NCI-H1105 (cell line): ENCODE data around the gene TOMM40.
"Not testable (repeated sequence)": the region's sequence is repeated elsewhere in the genome, so short reads cannot be mapped to it uniquely, and the experiment has no call there.

ENCODE experiments used
- DNase-seq: peaks from one replicate; lab custom pipeline; 2025; lab: John Stamatoyannopoulos, UW

TOMM40 gene

DNA sequence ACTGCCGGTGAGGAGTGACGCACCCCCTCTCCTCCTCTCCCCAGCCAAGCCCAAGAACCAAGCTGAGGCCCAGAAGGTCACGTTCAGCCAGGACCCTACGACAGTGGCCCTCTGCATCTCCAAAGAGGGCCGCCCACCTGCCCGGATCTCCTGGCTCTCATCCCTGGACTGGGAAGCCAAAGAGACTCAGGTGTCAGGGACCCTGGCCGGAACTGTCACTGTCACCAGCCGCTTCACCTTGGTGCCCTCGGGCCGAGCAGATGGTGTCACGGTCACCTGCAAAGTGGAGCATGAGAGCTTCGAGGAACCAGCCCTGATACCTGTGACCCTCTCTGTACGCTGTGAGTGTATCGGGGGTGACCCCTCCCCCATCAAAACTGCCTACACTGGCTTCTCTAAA, 19.2 kb upstream of the TOMM40 start:
- no peak for DNase-seq

DNA sequence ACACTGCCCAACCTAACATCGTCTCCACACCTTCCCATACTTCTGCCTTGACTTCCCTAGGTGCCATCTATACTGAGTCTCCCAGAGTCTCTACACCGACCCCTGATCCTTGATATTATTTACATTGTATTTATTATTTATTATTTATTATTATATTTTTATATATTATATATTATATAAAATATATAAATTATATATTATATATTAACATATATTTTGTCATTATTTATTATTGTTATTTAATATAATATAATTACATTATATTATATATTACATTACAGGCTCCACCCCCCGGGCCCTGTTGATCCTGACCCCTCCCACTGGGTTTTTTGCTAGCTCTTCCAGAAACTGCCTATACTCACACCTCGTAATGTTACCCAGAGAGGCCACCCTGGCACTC, 18.4 kb upstream of the TOMM40 start:
- no peak for DNase-seq

DNA sequence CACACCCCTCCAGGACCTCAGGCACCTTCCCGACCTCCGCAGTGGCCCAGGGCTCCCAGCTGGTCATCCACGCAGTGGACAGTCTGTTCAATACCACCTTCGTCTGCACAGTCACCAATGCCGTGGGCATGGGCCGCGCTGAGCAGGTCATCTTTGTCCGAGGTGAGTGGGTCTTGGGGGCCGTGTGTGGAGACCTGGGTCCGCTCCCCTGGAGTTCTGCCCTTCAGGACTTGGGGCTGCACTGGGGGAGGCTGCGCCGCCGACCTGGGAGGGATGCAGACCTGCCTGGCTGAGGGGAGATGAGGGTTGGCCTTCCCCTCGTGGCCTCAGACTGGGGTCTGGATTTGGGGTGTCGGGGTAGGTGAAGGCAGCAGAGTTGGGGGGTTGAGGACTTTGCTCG, 16.7 kb upstream of the TOMM40 start:
- no peak for DNase-seq

DNA sequence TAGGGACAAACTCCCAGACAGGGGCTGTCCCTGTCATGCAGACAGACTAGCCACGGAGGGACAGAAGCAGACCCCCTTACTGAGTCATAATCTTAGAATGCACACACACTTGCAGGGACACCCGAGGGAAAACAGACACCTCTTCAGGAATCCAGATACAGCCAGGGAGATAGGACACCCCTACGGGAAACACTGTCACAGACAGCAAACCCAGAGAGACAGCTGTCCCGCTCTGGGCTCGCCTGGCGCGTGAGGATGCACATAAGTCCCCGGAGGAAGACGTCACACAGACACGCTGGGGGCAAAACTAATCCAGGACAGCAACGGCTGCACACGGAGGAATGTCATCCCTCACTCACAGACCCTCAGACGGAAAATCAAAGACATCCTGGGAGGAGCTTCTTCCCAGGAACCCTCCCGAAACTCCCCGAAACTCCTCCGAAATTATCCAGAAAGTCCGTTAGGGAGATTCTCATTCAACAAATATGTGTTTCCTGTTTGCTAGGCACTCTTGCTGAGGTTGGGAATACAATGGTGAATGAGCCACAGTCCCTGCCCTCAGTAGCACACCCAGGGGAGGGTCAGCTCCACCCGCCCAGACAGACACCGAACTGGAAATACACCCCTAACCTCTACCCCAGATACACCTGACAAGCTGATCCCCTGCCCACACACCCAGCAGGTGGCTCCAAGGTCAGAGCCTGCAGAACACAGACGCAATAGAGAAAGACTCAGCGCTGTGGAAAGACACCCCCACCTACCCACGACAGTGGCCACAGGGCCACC, 15.2 kb upstream of the TOMM40 start:
- no peak for DNase-seq

DNA sequence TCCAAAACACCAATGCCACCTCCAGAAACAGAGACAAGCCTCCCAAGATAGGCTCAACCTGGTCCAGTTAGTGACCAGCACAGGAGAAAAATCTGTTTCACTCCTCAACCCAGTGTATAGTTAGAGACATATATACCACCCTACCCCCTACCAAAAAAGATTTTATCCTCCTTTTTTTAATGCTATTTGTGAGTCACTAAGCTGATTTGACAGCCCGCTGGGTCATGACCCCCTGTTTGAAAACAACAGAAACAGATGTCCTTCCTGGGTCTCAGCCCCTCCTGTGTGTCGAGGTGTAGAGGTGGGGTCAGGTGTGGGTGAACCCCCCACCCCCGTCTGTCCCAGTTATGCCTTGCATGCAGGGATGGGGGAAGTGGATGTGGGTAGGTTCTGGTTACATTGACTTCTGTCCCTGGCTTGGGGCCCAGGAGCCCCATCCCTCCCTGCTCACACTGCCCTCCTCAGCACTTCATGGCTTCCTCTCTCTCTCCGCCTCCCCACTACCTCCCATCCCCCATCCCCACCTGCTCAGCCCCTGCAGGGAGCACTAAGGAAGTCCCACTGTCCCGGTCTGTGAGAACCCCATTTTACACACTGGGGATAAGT, 14.0 kb upstream of the TOMM40 start:
- DNase-seq: no peak

DNA sequence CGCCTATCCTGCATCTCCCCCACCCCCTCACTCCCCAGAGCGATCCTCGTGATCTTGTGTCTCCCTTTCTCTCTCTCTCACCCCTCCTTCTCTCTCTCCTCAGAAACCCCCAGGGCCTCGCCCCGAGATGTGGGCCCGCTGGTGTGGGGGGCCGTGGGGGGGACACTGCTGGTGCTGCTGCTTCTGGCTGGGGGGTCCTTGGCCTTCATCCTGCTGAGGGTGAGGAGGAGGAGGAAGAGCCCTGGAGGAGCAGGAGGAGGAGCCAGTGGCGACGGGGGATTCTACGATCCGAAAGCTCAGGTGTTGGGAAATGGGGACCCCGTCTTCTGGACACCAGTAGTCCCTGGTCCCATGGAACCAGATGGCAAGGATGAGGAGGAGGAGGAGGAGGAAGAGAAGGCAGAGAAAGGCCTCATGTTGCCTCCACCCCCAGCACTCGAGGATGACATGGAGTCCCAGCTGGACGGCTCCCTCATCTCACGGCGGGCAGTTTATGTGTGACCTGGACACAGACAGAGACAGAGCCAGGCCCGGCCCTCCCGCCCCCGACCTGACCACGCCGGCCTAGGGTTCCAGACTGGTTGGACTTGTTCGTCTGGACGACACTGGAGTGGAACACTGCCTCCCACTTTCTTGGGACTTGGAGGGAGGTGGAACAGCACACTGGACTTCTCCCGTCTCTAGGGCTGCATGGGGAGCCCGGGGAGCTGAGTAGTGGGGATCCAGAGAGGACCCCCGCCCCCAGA, 12.8 kb upstream of the TOMM40 start:
- no peak for DNase-seq

DNA sequence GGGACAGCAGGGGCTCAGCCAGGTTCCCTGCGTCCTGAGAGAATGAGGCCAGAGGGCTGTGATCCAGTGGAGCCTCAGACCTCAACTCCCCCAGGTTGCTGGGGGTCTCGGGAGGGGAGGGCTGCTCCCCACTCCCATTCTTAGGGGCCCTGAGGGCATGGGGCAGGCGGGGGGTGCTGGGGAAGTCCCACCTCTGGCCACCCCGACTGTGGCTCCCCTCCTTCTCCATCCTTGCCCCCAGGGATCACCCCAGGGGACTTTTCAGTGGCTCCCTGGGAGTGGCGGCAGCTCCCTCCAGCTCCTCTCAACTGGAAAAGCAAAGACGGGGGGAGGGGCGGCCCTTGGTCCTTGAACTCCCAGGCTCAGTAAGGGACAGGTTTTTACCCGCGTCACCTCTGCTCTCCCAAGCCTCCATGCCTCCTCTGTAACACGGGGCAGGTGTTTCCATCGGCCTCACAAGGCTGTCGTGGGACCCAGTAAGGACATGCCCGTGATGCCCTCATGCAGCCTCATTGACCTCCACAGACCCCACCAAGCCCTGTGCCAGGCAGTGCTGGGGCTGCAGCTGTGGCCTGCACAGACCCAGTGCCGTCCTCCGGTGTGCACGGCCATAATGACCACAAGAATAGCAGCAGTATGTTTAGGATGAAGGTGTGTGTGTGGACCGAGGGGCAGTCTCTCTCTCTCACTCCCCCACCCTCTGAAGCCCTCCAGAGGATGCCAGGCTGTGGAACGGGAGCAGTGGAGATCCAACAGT, 11.6 kb upstream of the TOMM40 start:
- DNase-seq: no peak

DNA sequence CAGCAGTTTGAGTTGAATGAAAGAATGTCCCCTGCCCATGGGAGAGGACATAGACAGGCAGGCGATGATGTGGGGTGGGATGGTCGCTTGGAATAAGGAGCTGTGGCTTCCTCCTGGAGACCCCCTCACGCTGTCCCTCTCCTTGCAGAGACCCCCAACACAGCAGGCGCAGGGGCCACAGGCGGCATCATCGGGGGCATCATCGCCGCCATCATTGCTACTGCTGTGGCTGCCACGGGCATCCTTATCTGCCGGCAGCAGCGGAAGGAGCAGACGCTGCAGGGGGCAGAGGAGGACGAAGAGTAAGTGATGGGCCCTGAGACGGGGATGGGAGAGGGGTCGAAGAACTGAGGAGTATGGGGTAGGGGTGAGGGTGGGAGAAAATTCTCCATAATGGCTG, 9.0 kb upstream of the TOMM40 start:
- no peak for DNase-seq

DNA sequence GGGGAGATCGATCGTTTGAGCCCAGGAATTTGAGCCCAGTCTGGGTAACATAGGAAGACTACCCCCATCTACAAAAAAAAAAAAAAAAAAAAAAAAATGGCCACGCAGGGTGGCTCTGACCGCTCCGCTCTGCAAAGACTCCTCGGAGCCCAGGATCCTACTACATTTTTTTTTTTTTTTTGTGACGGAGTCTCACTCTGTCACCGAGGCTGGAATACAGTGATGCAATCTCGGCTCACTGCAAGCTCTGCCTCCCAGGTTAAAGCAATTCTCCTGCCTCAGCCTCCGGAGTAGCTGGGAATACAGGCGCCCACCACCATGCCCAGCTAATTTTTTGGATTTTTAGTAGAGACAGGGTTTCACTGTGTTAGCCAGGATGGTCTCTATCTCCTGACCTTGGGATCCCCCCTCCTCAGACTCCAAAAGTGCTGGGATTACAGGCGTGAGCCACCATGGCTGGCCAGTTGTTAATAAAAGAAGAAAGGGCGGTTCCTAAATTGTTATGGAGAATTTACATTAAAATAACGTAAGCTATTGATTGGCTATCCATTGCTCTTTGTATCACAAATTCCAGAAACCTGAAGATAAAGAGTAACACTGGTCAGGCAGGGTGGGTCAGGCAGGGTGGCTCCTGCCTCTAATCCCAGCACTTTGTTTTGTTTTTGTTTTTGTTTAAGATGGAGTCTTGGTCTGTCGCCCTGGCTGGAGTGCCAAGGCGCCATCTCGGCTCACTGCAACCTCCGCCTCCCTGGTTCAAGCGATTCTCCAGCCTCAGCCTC, 8.2 kb upstream of the TOMM40 start:
- not testable (repeated sequence) for DNase-seq

DNA sequence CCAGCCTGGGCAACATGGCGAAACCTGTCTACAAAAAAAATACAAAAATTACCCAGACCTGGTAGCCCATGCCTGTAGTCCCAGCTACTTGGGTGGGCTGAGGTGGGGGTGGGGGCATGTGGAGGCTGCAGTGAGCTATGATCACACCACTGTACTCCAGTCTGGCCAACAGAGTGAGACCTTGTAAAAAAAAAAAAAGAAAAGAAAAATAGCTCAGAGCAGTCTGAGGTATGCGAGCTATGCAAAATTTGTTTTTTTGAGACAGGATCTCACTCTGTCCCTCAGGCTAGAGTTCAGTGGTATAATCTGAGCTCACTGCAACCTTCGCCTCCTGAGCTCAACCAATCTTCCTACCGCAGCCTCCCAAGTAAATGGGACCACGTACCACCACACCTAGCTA, 7.1 kb upstream of the TOMM40 start:
- no peak for DNase-seq

DNA sequence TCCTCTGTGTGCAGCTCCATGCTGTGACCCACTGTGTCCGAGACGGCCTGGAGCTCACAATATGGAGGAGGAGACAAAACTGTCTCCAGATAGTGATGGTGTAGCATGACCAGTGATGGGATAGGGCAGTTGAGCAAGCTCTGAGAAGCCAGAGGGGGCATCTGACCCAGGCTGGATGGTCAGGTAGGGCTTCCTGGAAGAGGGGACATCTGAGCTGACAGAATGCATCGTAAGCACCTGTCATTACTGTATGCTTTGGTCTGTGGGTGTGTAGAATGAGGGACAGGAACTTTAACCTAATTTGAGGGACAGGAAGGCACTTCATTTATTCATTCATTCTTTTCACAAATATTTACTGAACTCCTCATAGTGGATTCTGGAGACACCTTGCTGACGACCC, 6.5 kb upstream of the TOMM40 start:
- no peak for DNase-seq

DNA sequence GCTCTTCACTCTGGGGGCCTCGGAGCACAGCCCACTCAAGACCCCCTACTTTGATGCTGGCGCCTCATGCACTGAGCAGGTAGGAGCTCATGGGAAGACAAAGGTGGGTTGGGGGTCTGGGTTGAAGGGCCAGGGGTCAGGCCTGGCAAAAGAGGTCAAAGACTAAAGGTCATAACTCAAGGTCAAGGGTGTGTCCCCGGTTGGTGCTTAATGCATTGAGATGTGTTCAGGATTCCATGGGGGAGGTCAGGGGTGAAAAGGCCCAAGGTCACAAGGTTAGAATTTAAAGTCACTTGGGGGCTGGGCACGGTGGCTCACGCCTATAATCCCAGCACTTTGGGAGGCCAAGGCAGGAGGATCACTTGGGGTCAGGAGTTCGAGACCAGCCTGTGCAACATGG, 4.9 kb upstream of the TOMM40 start:
- DNase-seq: no peak

DNA sequence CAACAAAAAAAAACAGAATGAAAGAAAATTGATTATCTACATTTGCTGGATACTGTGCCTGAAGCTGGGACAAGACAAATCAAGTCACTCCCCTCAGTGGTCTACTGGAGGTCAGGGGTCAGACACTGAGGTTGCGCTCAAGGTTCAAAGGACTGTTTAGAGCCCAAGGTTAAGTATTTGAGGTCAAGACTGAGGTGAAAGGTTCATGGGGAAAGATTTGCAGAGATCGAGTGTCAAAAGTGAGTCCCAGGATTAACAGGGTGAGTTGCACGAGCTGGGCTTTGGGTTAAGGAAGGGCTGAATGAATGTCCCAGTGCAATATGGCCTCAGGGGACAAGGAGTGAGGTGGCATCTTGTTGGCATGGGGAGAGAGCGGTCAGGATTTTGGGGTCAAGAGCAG, 3.4 kb upstream of the TOMM40 start:
- no peak for DNase-seq

DNA sequence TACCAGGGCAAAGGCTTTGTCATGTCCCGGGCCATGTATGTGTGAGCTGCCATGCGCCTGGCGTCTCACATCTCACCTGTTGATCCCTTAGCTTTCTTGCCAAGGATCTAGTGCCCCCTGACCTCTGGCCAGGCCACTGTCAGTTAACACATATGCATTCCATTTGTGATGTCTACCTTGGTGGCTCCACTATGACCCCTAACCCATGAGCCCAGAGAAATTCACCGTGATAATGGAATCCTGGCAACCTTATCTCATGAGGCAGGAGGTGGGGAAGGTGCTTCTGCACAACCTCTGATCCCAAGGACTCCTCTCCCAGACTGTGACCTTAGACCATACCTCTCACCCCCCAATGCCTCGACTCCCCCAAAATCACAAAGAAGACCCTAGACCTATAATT, 2.7 kb upstream of the TOMM40 start:
- not testable (repeated sequence) for DNase-seq

DNA sequence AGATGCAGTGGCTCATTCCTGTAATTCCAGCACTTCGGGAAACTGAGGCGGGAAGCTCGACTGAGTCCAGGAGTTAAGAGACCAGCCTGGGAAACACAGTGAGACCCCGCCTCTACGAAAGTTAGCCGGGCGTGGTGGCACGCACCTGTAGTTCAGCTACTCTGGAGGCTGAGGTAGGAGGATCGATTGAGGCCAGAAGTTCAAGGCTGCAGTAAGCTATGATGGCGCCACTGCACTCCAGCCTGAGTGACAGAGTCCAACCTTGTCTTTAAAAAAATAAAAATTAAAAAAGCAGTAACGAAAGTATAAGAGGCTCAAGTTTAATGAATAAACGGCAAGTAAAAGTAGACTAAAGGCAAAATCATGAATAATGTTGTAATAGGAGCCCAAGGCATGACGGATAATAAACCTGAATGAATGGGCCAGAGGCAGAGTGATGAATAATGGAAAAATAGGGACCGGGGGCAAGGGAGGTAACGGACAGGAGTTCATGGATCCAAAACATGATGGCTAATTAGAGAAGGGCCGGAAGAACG, 1.2 kb upstream of the TOMM40 start:
- no peak for DNase-seq

DNA sequence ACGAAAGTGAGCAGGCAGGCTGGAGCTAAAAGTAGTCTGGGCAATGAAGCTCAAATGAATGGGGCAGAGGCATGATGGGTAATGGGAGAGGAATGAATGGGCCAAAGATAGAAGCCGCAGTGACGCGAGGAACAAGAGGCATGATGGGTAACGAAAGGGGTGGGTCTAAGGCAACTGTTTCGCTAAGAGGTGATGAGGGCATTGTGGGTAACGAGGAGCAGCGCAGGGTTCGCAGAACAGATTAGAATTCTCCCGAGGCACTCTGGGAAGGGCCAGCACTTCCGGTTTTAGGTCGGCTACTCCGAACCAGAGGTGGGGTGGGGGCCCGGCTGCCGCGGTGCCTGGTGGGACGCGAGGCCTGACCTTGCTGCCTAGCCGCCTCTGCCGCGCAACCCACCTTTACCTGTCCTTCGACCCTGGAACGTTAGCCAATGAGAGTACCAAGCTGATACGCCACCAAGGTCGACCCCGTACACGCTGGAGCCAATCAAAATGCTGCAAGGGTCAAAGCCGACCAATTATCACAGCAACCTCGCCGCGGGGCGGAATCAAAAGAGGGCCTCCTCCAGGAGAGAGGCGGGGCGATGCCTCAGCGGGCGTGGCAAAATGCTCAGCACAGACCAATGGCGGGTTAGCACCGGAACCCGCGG, 563 bp upstream of the TOMM40 start:
- DNase-seq: peak; percentile 100

DNA sequence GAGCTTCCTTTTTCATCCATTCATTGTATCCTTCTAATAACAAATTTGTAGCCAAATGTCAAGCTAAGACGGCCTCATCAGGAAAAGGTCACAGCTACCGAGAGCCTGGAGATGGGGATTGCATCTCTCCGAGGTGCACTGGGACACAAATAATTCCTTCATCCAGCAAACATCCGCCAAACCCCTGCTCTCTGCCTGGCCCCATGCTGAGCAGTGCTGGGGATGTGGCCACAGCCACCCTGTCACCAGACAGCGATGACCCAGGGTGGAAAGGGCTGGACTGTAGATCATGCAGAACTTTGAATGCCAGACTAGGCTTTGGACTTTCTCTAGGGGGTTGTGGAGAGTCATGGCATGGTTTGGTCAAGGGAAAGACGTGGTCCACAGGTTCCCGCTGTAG, 1.9 kb downstream of the TOMM40 start:
- no peak for DNase-seq

DNA sequence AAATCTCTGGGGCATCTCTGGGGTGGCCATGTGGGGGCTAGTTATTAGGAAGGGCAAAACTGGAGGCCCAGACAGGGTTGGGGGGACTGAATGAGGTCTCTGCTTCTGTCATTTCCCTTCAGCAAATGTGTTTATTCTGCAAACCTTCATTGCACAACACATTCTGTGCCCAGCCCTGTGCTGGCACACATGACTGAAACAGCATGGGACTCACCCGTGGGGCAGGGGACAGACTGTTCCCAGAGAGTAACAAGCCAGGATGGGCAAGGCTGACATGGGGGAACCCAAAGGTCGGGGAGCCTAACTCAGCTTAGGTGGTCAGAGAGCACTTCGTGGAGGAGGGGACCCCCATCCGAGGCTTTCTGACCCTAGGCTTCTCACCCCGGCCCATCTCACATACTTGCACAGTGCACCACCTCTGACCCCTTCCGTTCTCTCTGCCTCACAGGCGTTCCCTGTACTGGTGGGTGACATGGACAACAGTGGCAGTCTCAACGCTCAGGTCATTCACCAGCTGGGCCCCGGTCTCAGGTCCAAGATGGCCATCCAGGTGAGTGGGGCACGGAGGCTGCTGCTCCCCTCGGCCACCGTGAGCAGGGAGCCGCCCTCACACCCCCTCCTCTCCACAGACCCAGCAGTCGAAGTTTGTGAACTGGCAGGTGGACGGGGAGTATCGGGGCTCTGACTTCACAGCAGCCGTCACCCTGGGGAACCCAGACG, 2.4 kb downstream of the TOMM40 start:
- no peak for DNase-seq

DNA sequence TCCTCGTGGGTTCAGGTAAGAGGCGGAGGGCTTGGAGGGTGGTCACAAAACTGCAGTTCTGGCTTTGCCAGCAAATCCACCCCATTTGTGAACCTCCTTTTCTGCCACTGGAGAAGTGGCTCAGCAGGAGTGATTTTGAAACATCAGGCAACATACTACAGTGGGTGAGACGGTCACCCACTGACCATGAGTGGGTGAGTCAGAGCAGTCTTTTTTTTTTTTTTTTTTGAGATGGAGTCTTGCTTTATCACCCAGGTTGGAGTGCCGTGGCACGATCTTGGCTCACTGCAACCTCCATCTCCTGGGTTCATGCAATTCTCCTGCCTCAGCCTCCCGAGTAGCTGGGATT, 3.0 kb downstream of the TOMM40 start:
- no peak for DNase-seq

DNA sequence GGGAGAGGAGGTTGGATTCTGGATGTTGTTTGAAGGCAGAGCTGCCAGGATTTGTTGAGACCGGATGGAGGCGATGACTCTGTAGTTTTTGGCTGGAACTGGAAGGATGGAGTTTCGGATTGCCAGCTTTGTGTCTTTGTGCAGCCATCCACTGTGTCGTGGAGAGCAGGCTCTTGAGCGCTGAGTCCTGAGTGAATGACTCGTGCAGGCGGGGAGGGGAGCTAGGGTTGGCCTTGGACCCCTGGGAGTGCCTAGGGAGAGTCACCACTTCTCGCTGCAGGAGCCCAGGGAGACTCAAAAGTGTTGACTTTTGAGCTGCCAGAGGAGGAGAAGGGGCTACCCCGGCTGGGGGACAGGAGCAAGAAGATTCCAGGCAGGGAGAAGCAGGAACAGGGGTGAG, 3.9 kb downstream of the TOMM40 start:
- DNase-seq: no peak
